ENCODE measurements around the gene CPLANE1. TPM values are rescaled to one million over a fixed set of nuclear protein-coding genes. Genes with fewer than 3 reads are reported as not detected.

Gene CPLANE1
- polyA plus RNA-seq, 10 donors = 12.0 to 24.2 (median 18.7) TPM

GRCh38 chr5:37071487-37071886 is 177.7 kb downstream of the CPLANE1 start:
- DNase-seq = no peak

GRCh38 chr5:37064442-37064841 is 184.7 kb downstream of the CPLANE1 start:
- no peak for DNase-seq

GRCh38 chr5:37063739-37064138 is 185.4 kb downstream of the CPLANE1 start:
- no peak for DNase-seq

- DNase-seq = no peak
These were observed 189.1 kb downstream of the CPLANE1 start for GRCh38 chr5:37060030-37060429.

- DNase-seq = no peak
These were observed 192.4 kb downstream of the CPLANE1 start for GRCh38 chr5:37056762-37057161.

Other genes starting within 250 kb of the CPLANE1 start
- gene NUP155, start 121.7 kb upstream of the CPLANE1 start, polyA plus RNA-seq (ENCODE audit: insufficient read length in 10 of 10) = 10 to 100 TPM; 14.3 to 21.9 (median 17.4) TPM
- gene WDR70, start 129.9 kb upstream of the CPLANE1 start, polyA plus RNA-seq (ENCODE audit: insufficient read length in 10 of 10) = 10 to 100 TPM; 23.1 to 38.8 (median 30.1) TPM